ENCODE measurements around the gene PDZD8.

DNA sequence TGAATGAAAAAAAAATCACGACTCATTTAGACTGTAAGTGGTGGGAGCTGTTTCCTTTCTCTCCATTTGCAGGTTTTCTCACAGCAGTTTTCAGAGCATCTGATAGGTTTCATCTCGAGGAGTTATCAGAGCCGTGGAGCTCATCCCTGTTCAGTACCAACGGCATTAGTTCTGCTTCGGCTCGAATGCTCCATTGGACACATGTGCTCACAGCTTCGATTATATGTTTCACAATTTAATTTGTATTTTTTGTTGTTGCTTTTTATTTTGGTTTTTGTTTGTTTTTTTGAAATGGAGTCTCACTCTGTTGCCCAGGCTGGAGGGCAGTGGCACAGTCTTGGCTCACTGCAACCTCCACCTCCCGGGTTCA, 132.8 kb downstream of the PDZD8 start:
- TF ChIP-seq CTCF (IDR thresholded peaks at IDR 0.05 in 4 of 5, conservative IDR thresholded peaks at IDR 0.05 in 1 of 5) (no peak), POLR2A (IDR thresholded peaks at IDR 0.05) (no peak)
